ENCODE measurements around the gene DOCK3.

GRCh38 chr3:51099794-51100535 lies 425.2 kb downstream of the DOCK3 start:
- no peak for TF ChIP-seq GLIS3 (CRISPR knock-in tag; IDR thresholded peaks at IDR 0.05)
- no peak for TF ChIP-seq RARB (CRISPR knock-in tag; IDR thresholded peaks at IDR 0.05)
- TF ChIP-seq ZFP30 (CRISPR knock-in tag; IDR thresholded peaks at IDR 0.05): no peak
- TF ChIP-seq SNAI2 (CRISPR knock-in tag; IDR thresholded peaks at IDR 0.05): no peak
- TF ChIP-seq ZNF8 (CRISPR knock-in tag; IDR thresholded peaks at IDR 0.05): no peak
- TF ChIP-seq ZNF565 (CRISPR knock-in tag; conservative IDR thresholded peaks at IDR 0.05; ENCODE audit: low read depth): no peak
- no peak for TF ChIP-seq TCF4 (CRISPR knock-in tag; IDR thresholded peaks at IDR 0.05; ENCODE audit: borderline replicate concordance)
- TF ChIP-seq, protein P1, sequence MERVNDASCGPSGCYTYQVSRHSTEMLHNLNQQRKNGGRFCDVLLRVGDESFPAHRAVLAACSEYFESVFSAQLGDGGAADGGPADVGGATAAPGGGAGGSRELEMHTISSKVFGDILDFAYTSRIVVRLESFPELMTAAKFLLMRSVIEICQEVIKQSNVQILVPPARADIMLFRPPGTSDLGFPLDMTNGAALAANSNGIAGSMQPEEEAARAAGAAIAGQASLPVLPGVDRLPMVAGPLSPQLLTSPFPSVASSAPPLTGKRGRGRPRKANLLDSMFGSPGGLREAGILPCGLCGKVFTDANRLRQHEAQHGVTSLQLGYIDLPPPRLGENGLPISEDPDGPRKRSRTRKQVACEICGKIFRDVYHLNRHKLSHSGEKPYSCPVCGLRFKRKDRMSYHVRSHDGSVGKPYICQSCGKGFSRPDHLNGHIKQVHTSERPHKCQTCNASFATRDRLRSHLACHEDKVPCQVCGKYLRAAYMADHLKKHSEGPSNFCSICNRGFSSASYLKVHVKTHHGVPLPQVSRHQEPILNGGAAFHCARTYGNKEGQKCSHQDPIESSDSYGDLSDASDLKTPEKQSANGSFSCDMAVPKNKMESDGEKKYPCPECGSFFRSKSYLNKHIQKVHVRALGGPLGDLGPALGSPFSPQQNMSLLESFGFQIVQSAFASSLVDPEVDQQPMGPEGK (CRISPR knock-in tag; IDR thresholded peaks at IDR 0.05; ENCODE audit: borderline replicate concordance): no peak
- TF ChIP-seq CREB5 (CRISPR knock-in tag; IDR thresholded peaks at IDR 0.05; ENCODE audit: low read depth): no peak
- no peak for TF ChIP-seq ESRRG (CRISPR knock-in tag; IDR thresholded peaks at IDR 0.05)
- TF ChIP-seq BACH2 (CRISPR knock-in tag; IDR thresholded peaks at IDR 0.05; ENCODE audit: borderline replicate concordance): no peak
- TF ChIP-seq, protein P2, sequence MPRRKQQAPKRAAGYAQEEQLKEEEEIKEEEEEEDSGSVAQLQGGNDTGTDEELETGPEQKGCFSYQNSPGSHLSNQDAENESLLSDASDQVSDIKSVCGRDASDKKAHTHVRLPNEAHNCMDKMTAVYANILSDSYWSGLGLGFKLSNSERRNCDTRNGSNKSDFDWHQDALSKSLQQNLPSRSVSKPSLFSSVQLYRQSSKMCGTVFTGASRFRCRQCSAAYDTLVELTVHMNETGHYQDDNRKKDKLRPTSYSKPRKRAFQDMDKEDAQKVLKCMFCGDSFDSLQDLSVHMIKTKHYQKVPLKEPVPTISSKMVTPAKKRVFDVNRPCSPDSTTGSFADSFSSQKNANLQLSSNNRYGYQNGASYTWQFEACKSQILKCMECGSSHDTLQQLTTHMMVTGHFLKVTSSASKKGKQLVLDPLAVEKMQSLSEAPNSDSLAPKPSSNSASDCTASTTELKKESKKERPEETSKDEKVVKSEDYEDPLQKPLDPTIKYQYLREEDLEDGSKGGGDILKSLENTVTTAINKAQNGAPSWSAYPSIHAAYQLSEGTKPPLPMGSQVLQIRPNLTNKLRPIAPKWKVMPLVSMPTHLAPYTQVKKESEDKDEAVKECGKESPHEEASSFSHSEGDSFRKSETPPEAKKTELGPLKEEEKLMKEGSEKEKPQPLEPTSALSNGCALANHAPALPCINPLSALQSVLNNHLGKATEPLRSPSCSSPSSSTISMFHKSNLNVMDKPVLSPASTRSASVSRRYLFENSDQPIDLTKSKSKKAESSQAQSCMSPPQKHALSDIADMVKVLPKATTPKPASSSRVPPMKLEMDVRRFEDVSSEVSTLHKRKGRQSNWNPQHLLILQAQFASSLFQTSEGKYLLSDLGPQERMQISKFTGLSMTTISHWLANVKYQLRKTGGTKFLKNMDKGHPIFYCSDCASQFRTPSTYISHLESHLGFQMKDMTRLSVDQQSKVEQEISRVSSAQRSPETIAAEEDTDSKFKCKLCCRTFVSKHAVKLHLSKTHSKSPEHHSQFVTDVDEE (CRISPR knock-in tag; IDR thresholded peaks at IDR 0.05): no peak
- no peak for TF ChIP-seq ZNF70 (CRISPR knock-in tag; IDR thresholded peaks at IDR 0.05)
